ENCODE results near the gene STX8.

STX8 gene

GRCh38 chr17:9215465-9215864 is 360.2 kb downstream of the STX8 start:
- no peak for TF ChIP-seq BACH2 (CRISPR knock-in tag; IDR thresholded peaks at IDR 0.05; ENCODE audit: borderline replicate concordance)
- TF ChIP-seq ISL1 (CRISPR knock-in tag; IDR thresholded peaks at IDR 0.05) = no peak
- TF ChIP-seq ESRRG (CRISPR knock-in tag; IDR thresholded peaks at IDR 0.05) = no peak
- TF ChIP-seq CREB5 (CRISPR knock-in tag; IDR thresholded peaks at IDR 0.05; ENCODE audit: low read depth) = no peak
- TF ChIP-seq GLIS3 (CRISPR knock-in tag; IDR thresholded peaks at IDR 0.05) = no peak
- TF ChIP-seq SNAI2 (CRISPR knock-in tag; IDR thresholded peaks at IDR 0.05) = no peak
- TF ChIP-seq TOX (CRISPR knock-in tag; IDR thresholded peaks at IDR 0.05; ENCODE audit: borderline replicate concordance) = no peak
- TF ChIP-seq, protein P1, sequence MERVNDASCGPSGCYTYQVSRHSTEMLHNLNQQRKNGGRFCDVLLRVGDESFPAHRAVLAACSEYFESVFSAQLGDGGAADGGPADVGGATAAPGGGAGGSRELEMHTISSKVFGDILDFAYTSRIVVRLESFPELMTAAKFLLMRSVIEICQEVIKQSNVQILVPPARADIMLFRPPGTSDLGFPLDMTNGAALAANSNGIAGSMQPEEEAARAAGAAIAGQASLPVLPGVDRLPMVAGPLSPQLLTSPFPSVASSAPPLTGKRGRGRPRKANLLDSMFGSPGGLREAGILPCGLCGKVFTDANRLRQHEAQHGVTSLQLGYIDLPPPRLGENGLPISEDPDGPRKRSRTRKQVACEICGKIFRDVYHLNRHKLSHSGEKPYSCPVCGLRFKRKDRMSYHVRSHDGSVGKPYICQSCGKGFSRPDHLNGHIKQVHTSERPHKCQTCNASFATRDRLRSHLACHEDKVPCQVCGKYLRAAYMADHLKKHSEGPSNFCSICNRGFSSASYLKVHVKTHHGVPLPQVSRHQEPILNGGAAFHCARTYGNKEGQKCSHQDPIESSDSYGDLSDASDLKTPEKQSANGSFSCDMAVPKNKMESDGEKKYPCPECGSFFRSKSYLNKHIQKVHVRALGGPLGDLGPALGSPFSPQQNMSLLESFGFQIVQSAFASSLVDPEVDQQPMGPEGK (CRISPR knock-in tag; IDR thresholded peaks at IDR 0.05; ENCODE audit: borderline replicate concordance) = no peak
- no peak for TF ChIP-seq ZNF70 (CRISPR knock-in tag; IDR thresholded peaks at IDR 0.05)
- no peak for TF ChIP-seq ARNTL (CRISPR knock-in tag; IDR thresholded peaks at IDR 0.05; ENCODE audit: borderline replicate concordance, low read depth)
- no peak for TF ChIP-seq ZNF565 (CRISPR knock-in tag; conservative IDR thresholded peaks at IDR 0.05; ENCODE audit: low read depth)
- no peak for TF ChIP-seq POU6F1 (CRISPR knock-in tag; IDR thresholded peaks at IDR 0.05; ENCODE audit: borderline replicate concordance, low read depth)
- no peak for TF ChIP-seq OSR1 (CRISPR knock-in tag; IDR thresholded peaks at IDR 0.05)
- no peak for TF ChIP-seq ZNF8 (CRISPR knock-in tag; IDR thresholded peaks at IDR 0.05)
- no peak for TF ChIP-seq ZFP3 (CRISPR knock-in tag; IDR thresholded peaks at IDR 0.05)
- no peak for TF ChIP-seq CSRNP3 (CRISPR knock-in tag; IDR thresholded peaks at IDR 0.05)
- TF ChIP-seq ZC3H10 (CRISPR knock-in tag; IDR thresholded peaks at IDR 0.05) = no peak
- no peak for TF ChIP-seq RARB (CRISPR knock-in tag; IDR thresholded peaks at IDR 0.05)
- ATAC-seq = no peak

DNA sequence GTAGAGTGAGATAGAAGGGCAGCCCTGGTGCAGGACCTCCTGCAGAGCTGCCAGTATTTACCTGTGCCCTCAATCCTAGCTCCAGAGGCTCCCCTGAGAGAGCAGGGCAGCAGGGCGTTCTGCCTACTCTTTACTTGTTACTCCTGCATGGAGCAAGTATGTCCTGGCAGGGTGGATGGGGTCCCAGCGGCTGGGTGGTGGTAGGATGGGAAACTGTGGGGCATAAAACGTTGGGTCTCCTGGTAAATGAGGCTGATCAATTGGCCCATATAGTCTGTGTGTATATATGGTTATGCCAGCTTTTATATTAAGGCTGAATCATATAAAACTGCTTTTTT is 362.3 kb downstream of the STX8 start:
- ATAC-seq = no peak
- no peak for TF ChIP-seq ZNF70 (CRISPR knock-in tag; IDR thresholded peaks at IDR 0.05)
- TF ChIP-seq ESRRG (CRISPR knock-in tag; IDR thresholded peaks at IDR 0.05) = no peak
- no peak for TF ChIP-seq SNAI2 (CRISPR knock-in tag; IDR thresholded peaks at IDR 0.05)
- TF ChIP-seq CSDC2 (CRISPR knock-in tag; IDR thresholded peaks at IDR 0.05) = no peak
- no peak for TF ChIP-seq GLIS3 (CRISPR knock-in tag; IDR thresholded peaks at IDR 0.05)
- no peak for TF ChIP-seq POU6F1 (CRISPR knock-in tag; IDR thresholded peaks at IDR 0.05; ENCODE audit: borderline replicate concordance, low read depth)
- TF ChIP-seq ZFP30 (CRISPR knock-in tag; IDR thresholded peaks at IDR 0.05) = no peak
- no peak for TF ChIP-seq CSRNP3 (CRISPR knock-in tag; IDR thresholded peaks at IDR 0.05)
- no peak for TF ChIP-seq TOX (CRISPR knock-in tag; IDR thresholded peaks at IDR 0.05; ENCODE audit: borderline replicate concordance)
- no peak for TF ChIP-seq TCF4 (CRISPR knock-in tag; IDR thresholded peaks at IDR 0.05; ENCODE audit: borderline replicate concordance)
- no peak for TF ChIP-seq ISL1 (CRISPR knock-in tag; IDR thresholded peaks at IDR 0.05)
- no peak for TF ChIP-seq ZNF8 (CRISPR knock-in tag; IDR thresholded peaks at IDR 0.05)
- no peak for TF ChIP-seq ZFP3 (CRISPR knock-in tag; IDR thresholded peaks at IDR 0.05)
- TF ChIP-seq ZC3H10 (CRISPR knock-in tag; IDR thresholded peaks at IDR 0.05) = no peak
- no peak for TF ChIP-seq RARB (CRISPR knock-in tag; IDR thresholded peaks at IDR 0.05)
- no peak for TF ChIP-seq PPARA (CRISPR knock-in tag; IDR thresholded peaks at IDR 0.05; ENCODE audit: borderline replicate concordance)
